ENCODE data around the gene FERMT1.

DNA sequence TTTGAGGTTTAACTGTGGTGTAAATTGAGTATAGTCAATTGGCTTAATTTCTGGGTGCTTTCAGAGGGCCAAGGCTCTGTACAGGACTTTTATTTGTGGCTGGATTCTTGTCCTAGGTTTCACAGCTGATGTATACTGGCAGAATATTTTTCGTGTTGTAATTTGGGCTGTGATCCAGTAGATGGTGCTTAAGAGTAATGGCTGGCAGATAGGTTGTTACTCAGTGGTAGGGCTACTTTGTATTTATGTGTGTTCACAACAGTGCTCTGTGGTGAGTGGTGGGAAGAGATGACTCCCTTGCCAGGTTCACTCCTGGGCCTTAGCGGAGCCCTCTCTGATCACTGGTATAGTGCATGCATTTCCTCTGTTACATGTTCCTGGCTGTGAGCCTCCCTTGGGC lies 34.5 kb upstream of the FERMT1 start:
- TF ChIP-seq, protein P1, sequence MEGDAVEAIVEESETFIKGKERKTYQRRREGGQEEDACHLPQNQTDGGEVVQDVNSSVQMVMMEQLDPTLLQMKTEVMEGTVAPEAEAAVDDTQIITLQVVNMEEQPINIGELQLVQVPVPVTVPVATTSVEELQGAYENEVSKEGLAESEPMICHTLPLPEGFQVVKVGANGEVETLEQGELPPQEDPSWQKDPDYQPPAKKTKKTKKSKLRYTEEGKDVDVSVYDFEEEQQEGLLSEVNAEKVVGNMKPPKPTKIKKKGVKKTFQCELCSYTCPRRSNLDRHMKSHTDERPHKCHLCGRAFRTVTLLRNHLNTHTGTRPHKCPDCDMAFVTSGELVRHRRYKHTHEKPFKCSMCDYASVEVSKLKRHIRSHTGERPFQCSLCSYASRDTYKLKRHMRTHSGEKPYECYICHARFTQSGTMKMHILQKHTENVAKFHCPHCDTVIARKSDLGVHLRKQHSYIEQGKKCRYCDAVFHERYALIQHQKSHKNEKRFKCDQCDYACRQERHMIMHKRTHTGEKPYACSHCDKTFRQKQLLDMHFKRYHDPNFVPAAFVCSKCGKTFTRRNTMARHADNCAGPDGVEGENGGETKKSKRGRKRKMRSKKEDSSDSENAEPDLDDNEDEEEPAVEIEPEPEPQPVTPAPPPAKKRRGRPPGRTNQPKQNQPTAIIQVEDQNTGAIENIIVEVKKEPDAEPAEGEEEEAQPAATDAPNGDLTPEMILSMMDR (IDR thresholded peaks at IDR 0.05): peak; percentile 37
- no peak for TF ChIP-seq EZH2 (IDR thresholded peaks at IDR 0.05)

All from neural progenitor cell (in vitro differentiated cells).